NK-92 (cell line): Measurements from ENCODE around the gene ADCY5.
"Not testable (repeated sequence)": the region's sequence is repeated elsewhere in the genome, so short reads cannot be mapped to it uniquely, and the experiment has no call there.

Experiments used
- DNase-seq: peaks from one replicate; lab custom pipeline; 2025; ENCODE audit not compliant: unreplicated experiment; lab: John Stamatoyannopoulos, UW

The ADCY5 gene

GRCh38 chr3:123277106-123277505, 171.8 kb downstream of the ADCY5 start:
- DNase-seq = no peak

GRCh38 chr3:123276346-123277006, 172.4 kb downstream of the ADCY5 start:
- DNase-seq = no peak

- DNase-seq = no peak
Measured at GRCh38 chr3:123275691-123276090, 173.2 kb downstream of the ADCY5 start.

GRCh38 chr3:123272547-123272946, 176.3 kb downstream of the ADCY5 start:
- no peak for DNase-seq

- DNase-seq = no peak
Measured at GRCh38 chr3:123271466-123272159, 177.3 kb downstream of the ADCY5 start.

- DNase-seq = no peak
Measured at GRCh38 chr3:123270818-123271217, 178.1 kb downstream of the ADCY5 start.

GRCh38 chr3:123267821-123268220, 181.1 kb downstream of the ADCY5 start:
- DNase-seq = no peak

GRCh38 chr3:123263941-123264340, 184.9 kb downstream of the ADCY5 start:
- no peak for DNase-seq

- no peak for DNase-seq
Measured at GRCh38 chr3:123262868-123263267, 186.0 kb downstream of the ADCY5 start.

GRCh38 chr3:123262226-123262625, 186.7 kb downstream of the ADCY5 start:
- no peak for DNase-seq

GRCh38 chr3:123261666-123262065, 187.2 kb downstream of the ADCY5 start:
- DNase-seq = no peak

- DNase-seq = no peak
Measured at GRCh38 chr3:123258811-123259420, 190.0 kb downstream of the ADCY5 start.

GRCh38 chr3:123258359-123258758, 190.5 kb downstream of the ADCY5 start:
- no peak for DNase-seq

GRCh38 chr3:123256256-123256655, 192.6 kb downstream of the ADCY5 start:
- no peak for DNase-seq

- DNase-seq = no peak
Measured at GRCh38 chr3:123246866-123247265, 202.0 kb downstream of the ADCY5 start.

- DNase-seq = no peak
Measured at GRCh38 chr3:123244128-123244527, 204.8 kb downstream of the ADCY5 start.

- no peak for DNase-seq
Measured at GRCh38 chr3:123239756-123240155, 209.1 kb downstream of the ADCY5 start.

GRCh38 chr3:123239186-123239585, 209.7 kb downstream of the ADCY5 start:
- DNase-seq = not testable (repeated sequence)

GRCh38 chr3:123236902-123237301, 212.0 kb downstream of the ADCY5 start:
- no peak for DNase-seq
